ENCODE measurements around the gene CSNK2A3. TPM values are rescaled to one million over a fixed set of nuclear protein-coding genes. Genes with fewer than 3 reads are reported as not detected.

CSNK2A3 gene
- total RNA-seq, 1 donor from 2014 or later, result 2.7 TPM

DNA sequence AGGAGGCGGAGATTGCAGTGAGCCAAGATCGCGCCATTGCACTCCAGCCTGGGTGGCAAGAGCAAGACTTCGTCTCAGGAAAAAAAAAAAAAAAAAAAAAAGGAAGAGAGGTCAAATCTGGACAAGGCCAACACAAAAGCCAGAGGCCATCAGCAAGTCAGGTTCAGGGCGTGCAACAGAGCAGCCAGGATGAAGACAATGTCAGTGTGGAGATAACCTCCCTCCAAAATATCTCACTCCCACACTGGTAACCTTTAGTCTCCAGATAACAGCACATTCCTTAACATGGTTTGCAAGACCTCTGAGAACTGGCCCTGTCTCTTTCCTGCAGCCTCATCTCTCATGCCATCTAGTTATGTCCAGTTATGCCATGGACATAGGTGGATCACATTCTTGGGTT is 4.7 kb downstream of the CSNK2A3 start:
- H3K4me3 Mint-ChIP-seq (ENCODE audit: unreplicated experiment), result no peak overlapping the region
- H3K36me3 Mint-ChIP-seq (ENCODE audit: low read depth, unreplicated experiment), result peaks cover 3% of the 10 kb centered on the region
- H3K4me1 Mint-ChIP-seq (ENCODE audit: low read depth, unreplicated experiment), result peaks cover 43% of the 10 kb centered on the region
- FAIRE-seq, result no peak
- H3K27ac Mint-ChIP-seq (ENCODE audit: unreplicated experiment), result no peak overlapping the region
- no peak for DNase-seq (ENCODE audit: low read depth)
- Histone ChIP-seq H3K9me3 (ENCODE audit: insufficient read depth, low read depth, low read length) (no peaks in the 10 kb centered on the region), H3K36me3 (ENCODE audit: insufficient read depth, low read length) (no peaks in the 10 kb centered on the region), H3K79me2 (ENCODE audit: insufficient read depth, low read length) (no peaks in the 10 kb centered on the region), H3K9ac (ENCODE audit: low read length) (no peak overlapping the region), H3K27ac (ENCODE audit: low read depth, low read length) (no peak overlapping the region), H3K4me3 (ENCODE audit: insufficient read depth, low read depth, low read length) (no peak overlapping the region), H3K4me1 (ENCODE audit: insufficient read depth, low read length) (peaks cover 23% of the 10 kb centered on the region), H3K27me3 (ENCODE audit: insufficient read depth, low read length) (peaks cover 48% of the 10 kb centered on the region), H3K4me2 (ENCODE audit: low read length) (no peak overlapping the region), H2AFZ (ENCODE audit: low read depth, low read length) (no peak overlapping the region), H4K20me1 (ENCODE audit: insufficient read depth, low read length) (peaks cover 17% of the 10 kb centered on the region)
- H3K9me3 Mint-ChIP-seq (ENCODE audit: unreplicated experiment), result peaks cover 4% of the 10 kb centered on the region
- H3K27me3 Mint-ChIP-seq (ENCODE audit: low read depth, unreplicated experiment), result peaks cover 27% of the 10 kb centered on the region
- TF ChIP-seq EZH2 (IDR thresholded peaks at IDR 0.05; ENCODE audit: insufficient read depth, low read length), result no peak
- TF ChIP-seq, protein P1, sequence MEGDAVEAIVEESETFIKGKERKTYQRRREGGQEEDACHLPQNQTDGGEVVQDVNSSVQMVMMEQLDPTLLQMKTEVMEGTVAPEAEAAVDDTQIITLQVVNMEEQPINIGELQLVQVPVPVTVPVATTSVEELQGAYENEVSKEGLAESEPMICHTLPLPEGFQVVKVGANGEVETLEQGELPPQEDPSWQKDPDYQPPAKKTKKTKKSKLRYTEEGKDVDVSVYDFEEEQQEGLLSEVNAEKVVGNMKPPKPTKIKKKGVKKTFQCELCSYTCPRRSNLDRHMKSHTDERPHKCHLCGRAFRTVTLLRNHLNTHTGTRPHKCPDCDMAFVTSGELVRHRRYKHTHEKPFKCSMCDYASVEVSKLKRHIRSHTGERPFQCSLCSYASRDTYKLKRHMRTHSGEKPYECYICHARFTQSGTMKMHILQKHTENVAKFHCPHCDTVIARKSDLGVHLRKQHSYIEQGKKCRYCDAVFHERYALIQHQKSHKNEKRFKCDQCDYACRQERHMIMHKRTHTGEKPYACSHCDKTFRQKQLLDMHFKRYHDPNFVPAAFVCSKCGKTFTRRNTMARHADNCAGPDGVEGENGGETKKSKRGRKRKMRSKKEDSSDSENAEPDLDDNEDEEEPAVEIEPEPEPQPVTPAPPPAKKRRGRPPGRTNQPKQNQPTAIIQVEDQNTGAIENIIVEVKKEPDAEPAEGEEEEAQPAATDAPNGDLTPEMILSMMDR (IDR thresholded peaks at IDR 0.05; ENCODE audit: insufficient read depth, low read depth, low read length), result no peak

GRCh38 chr11:11347592-11347991 is 5.5 kb downstream of the CSNK2A3 start:
- H3K27ac ChIP-seq (ENCODE audit: low read depth, low read length), result no peak overlapping the region
- peaks cover 23% of the 10 kb centered on the region for H3K4me1 ChIP-seq (ENCODE audit: insufficient read depth, low read length)
- Mint-ChIP-seq H3K27ac (ENCODE audit: unreplicated experiment) (no peak overlapping the region), H3K27me3 (ENCODE audit: low read depth, unreplicated experiment) (peaks cover 27% of the 10 kb centered on the region), H3K4me1 (ENCODE audit: low read depth, unreplicated experiment) (peaks cover 36% of the 10 kb centered on the region), H3K4me3 (ENCODE audit: unreplicated experiment) (no peak overlapping the region), H3K36me3 (ENCODE audit: low read depth, unreplicated experiment) (peaks cover under 1% of the 10 kb centered on the region), H3K9me3 (ENCODE audit: unreplicated experiment) (peaks cover 4% of the 10 kb centered on the region)
- no peak overlapping the region for H3K4me2 ChIP-seq (ENCODE audit: low read length)
- DNase-seq (ENCODE audit: low read depth), result no peak
- no peaks in the 10 kb centered on the region for H3K9me3 ChIP-seq (ENCODE audit: insufficient read depth, low read depth, low read length)
- H4K20me1 ChIP-seq (ENCODE audit: insufficient read depth, low read length), result peaks cover 17% of the 10 kb centered on the region
- no peaks in the 10 kb centered on the region for H3K79me2 ChIP-seq (ENCODE audit: insufficient read depth, low read length)
- H3K4me3 ChIP-seq (ENCODE audit: insufficient read depth, low read depth, low read length), result no peak overlapping the region
- no peak for FAIRE-seq
- no peak overlapping the region for H3K9ac ChIP-seq (ENCODE audit: low read length)
- H3K36me3 ChIP-seq (ENCODE audit: insufficient read depth, low read length), result no peaks in the 10 kb centered on the region
- H3K27me3 ChIP-seq (ENCODE audit: insufficient read depth, low read length), result peaks cover 49% of the 10 kb centered on the region
- TF ChIP-seq EZH2 (IDR thresholded peaks at IDR 0.05; ENCODE audit: insufficient read depth, low read length), result no peak
- TF ChIP-seq, protein P1 (IDR thresholded peaks at IDR 0.05; ENCODE audit: insufficient read depth, low read depth, low read length), result no peak
- no peak overlapping the region for H2AFZ ChIP-seq (ENCODE audit: low read depth, low read length)

DNA sequence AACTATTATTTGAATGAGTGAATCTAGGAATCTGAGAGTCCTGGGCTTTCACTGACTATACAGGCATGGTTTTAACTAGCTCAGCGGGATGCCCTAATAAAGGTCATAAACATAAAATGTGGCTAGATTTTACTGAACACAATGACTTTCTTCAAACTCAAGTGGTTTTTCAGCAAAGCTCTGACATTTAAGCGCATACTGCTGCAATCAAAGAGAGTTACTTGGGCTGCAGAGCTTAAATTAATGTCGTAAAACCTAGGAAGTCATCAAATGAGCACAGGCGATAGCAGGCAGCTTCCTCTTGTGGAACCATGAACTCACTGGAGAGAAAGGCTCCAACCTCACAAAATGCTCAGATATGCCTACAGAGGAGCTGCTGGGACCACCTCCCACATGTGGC is 6.7 kb downstream of the CSNK2A3 start:
- no peak overlapping the region for H3K27ac ChIP-seq (ENCODE audit: low read depth, low read length)
- no peak overlapping the region for H3K27ac Mint-ChIP-seq (ENCODE audit: unreplicated experiment)
- no peak overlapping the region for H3K4me3 Mint-ChIP-seq (ENCODE audit: unreplicated experiment)
- FAIRE-seq (no peak), DNase-seq (ENCODE audit: low read depth) (no peak)
- H3K79me2 ChIP-seq (ENCODE audit: insufficient read depth, low read length), result no peaks in the 10 kb centered on the region
- H3K36me3 Mint-ChIP-seq (ENCODE audit: low read depth, unreplicated experiment), result no peaks in the 10 kb centered on the region
- no peaks in the 10 kb centered on the region for H3K36me3 ChIP-seq (ENCODE audit: insufficient read depth, low read length)
- no peaks in the 10 kb centered on the region for H3K9me3 ChIP-seq (ENCODE audit: insufficient read depth, low read depth, low read length)
- H3K27me3 Mint-ChIP-seq (ENCODE audit: low read depth, unreplicated experiment), result peaks cover 28% of the 10 kb centered on the region
- H3K4me1 Mint-ChIP-seq (ENCODE audit: low read depth, unreplicated experiment), result peaks cover 34% of the 10 kb centered on the region
- peaks cover 16% of the 10 kb centered on the region for H4K20me1 ChIP-seq (ENCODE audit: insufficient read depth, low read length)
- peaks cover 53% of the 10 kb centered on the region for H3K27me3 ChIP-seq (ENCODE audit: insufficient read depth, low read length)
- no peak overlapping the region for H3K4me3 ChIP-seq (ENCODE audit: insufficient read depth, low read depth, low read length)
- H3K4me1 ChIP-seq (ENCODE audit: insufficient read depth, low read length), result peaks cover 23% of the 10 kb centered on the region
- H2AFZ ChIP-seq (ENCODE audit: low read depth, low read length), result no peak overlapping the region
- no peak for TF ChIP-seq EZH2 (IDR thresholded peaks at IDR 0.05; ENCODE audit: insufficient read depth, low read length)
- TF ChIP-seq, protein P1 (IDR thresholded peaks at IDR 0.05; ENCODE audit: insufficient read depth, low read depth, low read length), result no peak
- peaks cover 4% of the 10 kb centered on the region for H3K9me3 Mint-ChIP-seq (ENCODE audit: unreplicated experiment)
- H3K4me2 ChIP-seq (ENCODE audit: low read length), result no peak overlapping the region
- H3K9ac ChIP-seq (ENCODE audit: low read length), result no peak overlapping the region

Data from astrocyte (in vitro differentiated cells and primary cell).